ENCODE data around the gene CCSAP.
"Not testable (repeated sequence)": the region's sequence is repeated elsewhere in the genome, so short reads cannot be mapped to it uniquely, and the experiment has no call there.

The CCSAP gene

GRCh38 chr1:229342656-229343569 is at the start of gene CCSAP:
Gene CCSAP (minus strand): TSS chr1:229343047. CDS start chr1:229342465, 582 bp downstream.
- DNase-seq (ENCODE audit: low read depth): no peak

GRCh38 chr1:229390130-229390529 is 47.3 kb upstream of the CCSAP start:
- no peak for DNase-seq (ENCODE audit: low read depth)

GRCh38 chr1:229388897-229389580 is 46.2 kb upstream of the CCSAP start:
- DNase-seq (ENCODE audit: low read depth): no peak

- DNase-seq (ENCODE audit: low read depth): no peak
These were observed 43.1 kb upstream of the CCSAP start for GRCh38 chr1:229385853-229386456.

GRCh38 chr1:229384822-229385221 is 42.0 kb upstream of the CCSAP start:
- DNase-seq (ENCODE audit: low read depth): no peak

- no peak for DNase-seq (ENCODE audit: low read depth)
These were observed 41.1 kb upstream of the CCSAP start for GRCh38 chr1:229383961-229384360.

- DNase-seq (ENCODE audit: low read depth): no peak
These were observed 40.3 kb upstream of the CCSAP start for GRCh38 chr1:229383188-229383587.

GRCh38 chr1:229381234-229381633 is 38.4 kb upstream of the CCSAP start:
- no peak for DNase-seq (ENCODE audit: low read depth)

GRCh38 chr1:229380536-229381160 is 37.8 kb upstream of the CCSAP start:
- no peak for DNase-seq (ENCODE audit: low read depth)

- DNase-seq (ENCODE audit: low read depth): no peak
These were observed 37.0 kb upstream of the CCSAP start for GRCh38 chr1:229379846-229380245.

- no peak for DNase-seq (ENCODE audit: low read depth)
These were observed 35.9 kb upstream of the CCSAP start for GRCh38 chr1:229378586-229379367.

GRCh38 chr1:229378035-229378434 is 35.2 kb upstream of the CCSAP start:
- DNase-seq (ENCODE audit: low read depth): not testable (repeated sequence)

GRCh38 chr1:229377429-229377828 is 34.6 kb upstream of the CCSAP start:
- DNase-seq (ENCODE audit: low read depth): no peak

- DNase-seq (ENCODE audit: low read depth): no peak
These were observed 33.7 kb upstream of the CCSAP start for GRCh38 chr1:229376521-229376920.

- no peak for DNase-seq (ENCODE audit: low read depth)
These were observed 31.6 kb upstream of the CCSAP start for GRCh38 chr1:229374485-229374884.

- no peak for DNase-seq (ENCODE audit: low read depth)
These were observed 30.5 kb upstream of the CCSAP start for GRCh38 chr1:229373395-229373794.

- DNase-seq (ENCODE audit: low read depth): no peak
These were observed 29.4 kb upstream of the CCSAP start for GRCh38 chr1:229372251-229372650.

GRCh38 chr1:229371624-229372023 is 28.8 kb upstream of the CCSAP start:
- DNase-seq (ENCODE audit: low read depth): no peak

- DNase-seq (ENCODE audit: low read depth): no peak
These were observed 27.8 kb upstream of the CCSAP start for GRCh38 chr1:229370601-229371021.

- DNase-seq (ENCODE audit: low read depth): no peak
These were observed 25.5 kb upstream of the CCSAP start for GRCh38 chr1:229368347-229368746.

- no peak for DNase-seq (ENCODE audit: low read depth)
These were observed 22.7 kb upstream of the CCSAP start for GRCh38 chr1:229365569-229365968.

All from stimulated activated CD8-positive, alpha-beta memory T cell treated with anti-CD3 and anti-CD28 coated beads, Interleukin-7, amount 100 ng/mL, for 24 hours (primary cell).